ENCODE data around the gene TAOK3. TPM values are rescaled to one million over a fixed set of nuclear protein-coding genes. Genes with fewer than 3 reads are reported as not detected.
A peak's percentile ranks its signal among the peaks of the same experiment; 100 is the strongest.

The TAOK3 gene
- total RNA-seq, 3 donors from 2014 or later (not counting 1 experiment from before 2014, with no cell fraction given) = 155 to 166 (median 157) TPM

- no peak for DNase-seq
- Histone ChIP-seq H3K4me1 (ENCODE audit: control insufficient read depth, insufficient read depth, low read length) (no peaks in the 10 kb centered on the region), H3K36me3 (ENCODE audit: control insufficient read depth, insufficient read depth, low read length) (peaks cover 29% of the 10 kb centered on the region), H3K9me3 (ENCODE audit: control insufficient read depth, insufficient read depth, low read length) (no peaks in the 10 kb centered on the region), H3K4me3 (ENCODE audit: low read length) (no peak overlapping the region), H3K27me3 (ENCODE audit: control insufficient read depth, insufficient read depth, low read length) (no peaks in the 10 kb centered on the region), H3K27ac (ENCODE audit: low read length) (no peak overlapping the region)
- H3K27ac Mint-ChIP-seq = peak overlapping the region; percentile 13 to 54
- WGBS (ENCODE audit: insufficient coverage) = 100% methylated on average over 3 of the region's 5 CpGs
- intact Hi-C loops (cut with micrococcal nuclease) = no loop called here
- no peak for ATAC-seq
- peaks cover 23 to 25% of the 10 kb centered on the region in 2 donors for H3K4me1 Mint-ChIP-seq
- no peak for TF ChIP-seq CTCF (IDR thresholded peaks at IDR 0.05)
- no peaks in the 10 kb centered on the region for H3K9me3 Mint-ChIP-seq
- H3K36me3 Mint-ChIP-seq = no peaks in the 10 kb centered on the region
- H3K27me3 Mint-ChIP-seq (ENCODE audit: low read depth in 2 of 2) = no peaks in the 10 kb centered on the region
- H3K4me3 Mint-ChIP-seq = no peak overlapping the region
Observed at GRCh38 chr12:118185602-118186397, 186.9 kb downstream of the TAOK3 start.

GRCh38 chr12:118183711-118184110, 189.0 kb downstream of the TAOK3 start:
- H3K27ac ChIP-seq (ENCODE audit: low read length) = no peak overlapping the region
- TF ChIP-seq CTCF (IDR thresholded peaks at IDR 0.05) = no peak
- H3K4me1 ChIP-seq (ENCODE audit: control insufficient read depth, insufficient read depth, low read length) = no peaks in the 10 kb centered on the region
- Mint-ChIP-seq H3K27ac (peak overlapping the region; percentile 16 to 85), H3K36me3 (no peaks in the 10 kb centered on the region), H3K4me1 (peaks cover 13 to 22% of the 10 kb centered on the region in 2 donors), H3K9me3 (no peaks in the 10 kb centered on the region), H3K4me3 (no peak overlapping the region), H3K27me3 (ENCODE audit: low read depth in 2 of 2) (no peaks in the 10 kb centered on the region)
- DNase-seq = no peak
- H3K4me3 ChIP-seq (ENCODE audit: low read length) = no peak overlapping the region
- intact Hi-C loops (cut with micrococcal nuclease) = no loop called here
- no peaks in the 10 kb centered on the region for H3K9me3 ChIP-seq (ENCODE audit: control insufficient read depth, insufficient read depth, low read length)
- peaks cover 38% of the 10 kb centered on the region for H3K36me3 ChIP-seq (ENCODE audit: control insufficient read depth, insufficient read depth, low read length)
- ATAC-seq = no peak
- H3K27me3 ChIP-seq (ENCODE audit: control insufficient read depth, insufficient read depth, low read length) = no peaks in the 10 kb centered on the region

DNA sequence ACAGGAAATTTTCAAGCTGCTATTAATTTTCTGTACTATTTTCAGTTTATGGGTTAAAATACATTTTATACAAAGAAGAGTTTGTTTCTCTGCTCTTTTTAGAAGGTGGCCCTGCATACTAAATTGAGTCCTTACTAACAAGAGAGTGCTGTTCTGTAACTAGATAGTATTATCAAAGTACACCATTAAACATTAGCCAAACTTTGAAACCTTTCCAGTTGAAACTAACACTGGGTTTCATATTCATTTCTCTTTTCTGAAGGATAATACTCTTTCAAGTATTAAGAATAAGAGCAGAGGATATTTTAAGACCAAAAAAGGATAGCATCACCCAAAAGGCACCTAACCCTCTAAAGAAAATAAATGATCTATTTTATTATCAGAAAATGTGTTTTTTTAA, 189.6 kb downstream of the TAOK3 start:
- intact Hi-C loops (cut with micrococcal nuclease) = no loop called here
- no peaks in the 10 kb centered on the region for H3K9me3 ChIP-seq (ENCODE audit: control insufficient read depth, insufficient read depth, low read length)

More for the DNA sequence above, 189.6 kb downstream of the TAOK3 start:
- TF ChIP-seq CTCF (IDR thresholded peaks at IDR 0.05) = no peak
- Histone ChIP-seq H3K4me1 (ENCODE audit: control insufficient read depth, insufficient read depth, low read length) (no peaks in the 10 kb centered on the region), H3K27ac (ENCODE audit: low read length) (no peak overlapping the region), H3K36me3 (ENCODE audit: control insufficient read depth, insufficient read depth, low read length) (peaks cover 34% of the 10 kb centered on the region), H3K4me3 (ENCODE audit: low read length) (no peak overlapping the region), H3K27me3 (ENCODE audit: control insufficient read depth, insufficient read depth, low read length) (no peaks in the 10 kb centered on the region)
- H3K4me3 Mint-ChIP-seq = no peak overlapping the region
- ATAC-seq (no peak), DNase-seq (no peak)
- H3K36me3 Mint-ChIP-seq = no peaks in the 10 kb centered on the region
- H3K27me3 Mint-ChIP-seq (ENCODE audit: low read depth in 2 of 2) = no peaks in the 10 kb centered on the region
- H3K9me3 Mint-ChIP-seq = no peaks in the 10 kb centered on the region
- H3K4me1 Mint-ChIP-seq = peaks cover 13 to 22% of the 10 kb centered on the region in 2 donors
- peak overlapping the region; percentile 3 to 85 for H3K27ac Mint-ChIP-seq

All from natural killer cell (primary cell).